CD4-positive, alpha-beta T cell treated with Interleukin-21 for 1 hour (primary cell): ENCODE measurements around the gene IGF1R.

Experiments used
- DNase-seq: peaks from one replicate; pipeline ENCODE4 v3.0.0-alpha.2; 2020

Gene IGF1R

DNA sequence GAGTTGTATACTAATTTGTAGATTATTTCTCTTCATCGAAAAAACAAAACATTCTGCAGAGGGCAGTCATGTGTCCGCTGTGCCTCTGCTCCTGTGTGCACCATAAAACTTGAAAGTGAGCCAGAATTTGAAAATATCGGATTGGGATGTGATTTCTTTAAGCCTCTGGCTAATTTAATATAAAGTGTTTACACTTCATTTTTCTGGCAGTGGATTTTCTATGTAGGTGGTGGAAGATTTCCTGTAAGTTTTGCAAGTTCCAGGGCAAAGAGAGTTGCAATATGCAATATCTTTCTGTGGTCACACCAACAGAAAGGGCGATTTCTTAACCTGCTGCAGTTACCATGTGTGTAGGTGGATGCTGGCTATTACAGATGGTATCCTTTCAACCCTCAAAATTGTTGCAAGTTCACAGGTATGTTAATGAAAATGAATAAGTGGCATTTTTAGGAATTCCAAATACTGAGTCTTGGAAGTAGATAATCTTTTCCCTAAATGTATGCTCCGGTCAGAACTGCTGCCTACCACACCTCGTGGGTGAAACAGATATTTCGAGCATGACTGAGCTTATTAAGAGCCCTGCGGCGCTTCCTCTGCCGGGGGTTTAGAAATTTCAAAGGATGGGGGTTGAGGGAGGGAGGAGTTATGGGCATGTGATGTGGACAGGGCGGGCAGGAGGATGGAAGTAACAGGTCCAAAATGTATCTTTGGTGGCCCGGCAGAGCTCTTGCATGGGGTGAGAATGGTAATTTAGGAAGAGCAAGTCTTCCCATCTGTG is 225.3 kb downstream of the IGF1R start:
- no peak for DNase-seq

DNA sequence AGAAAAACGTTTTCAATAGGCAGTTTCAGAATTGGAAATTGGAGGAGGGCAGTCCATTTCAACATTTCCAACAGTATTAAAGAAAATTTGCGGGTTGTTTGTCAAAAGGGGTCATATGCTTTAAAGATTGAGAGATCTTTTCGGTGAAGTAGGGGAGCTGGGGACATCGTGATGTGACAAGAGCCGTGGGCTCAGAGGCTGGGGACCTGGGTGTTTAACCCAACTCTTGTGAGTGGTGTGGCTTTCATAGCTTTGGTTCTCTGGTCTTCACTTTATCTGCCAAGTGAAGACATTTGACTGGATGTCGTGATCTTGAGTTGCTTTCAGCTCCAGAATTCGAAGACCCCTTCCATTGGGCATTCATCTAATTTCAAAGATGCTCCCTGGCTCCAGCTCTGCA is 226.0 kb downstream of the IGF1R start:
- no peak for DNase-seq

DNA sequence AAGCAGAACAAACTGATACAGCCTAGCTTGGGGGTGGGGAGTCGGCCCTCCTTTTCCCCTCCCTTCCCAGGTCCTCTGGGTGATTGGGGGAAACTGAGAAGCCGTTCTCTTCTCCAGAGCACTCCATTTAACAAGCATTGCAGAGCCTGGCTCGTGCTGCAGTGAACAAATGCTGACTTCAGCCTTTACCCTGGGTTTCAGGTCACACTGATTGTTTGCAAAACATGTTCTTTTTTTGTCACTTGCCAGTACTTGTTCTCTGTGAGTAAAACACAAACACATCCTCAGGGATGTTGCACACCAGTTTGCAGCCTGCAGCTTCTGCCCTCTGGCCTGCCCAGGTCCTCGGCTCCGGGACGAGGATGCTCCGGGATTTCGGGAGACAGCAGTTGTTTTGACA is 226.4 kb downstream of the IGF1R start:
- DNase-seq, result no peak

DNA sequence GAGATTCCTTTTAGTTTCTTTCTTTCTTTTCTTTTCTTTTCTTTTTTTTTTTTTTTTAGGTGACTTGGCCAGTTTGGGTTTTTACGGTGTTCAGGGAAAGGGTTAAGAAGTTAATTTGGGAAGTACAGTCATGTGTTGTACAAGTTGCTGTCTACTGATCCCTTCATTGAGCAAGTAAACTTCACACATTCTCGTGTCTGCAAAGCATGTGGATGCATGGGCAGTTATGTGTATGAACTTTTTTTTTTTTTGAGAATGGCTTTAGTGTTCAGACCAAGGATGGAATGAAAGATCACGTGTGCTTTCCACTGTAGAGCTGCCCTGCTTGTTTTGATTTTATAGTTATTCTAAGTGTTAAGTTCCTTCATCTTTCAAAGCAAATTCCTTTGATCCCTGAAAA is 227.0 kb downstream of the IGF1R start:
- DNase-seq, result no peak

DNA sequence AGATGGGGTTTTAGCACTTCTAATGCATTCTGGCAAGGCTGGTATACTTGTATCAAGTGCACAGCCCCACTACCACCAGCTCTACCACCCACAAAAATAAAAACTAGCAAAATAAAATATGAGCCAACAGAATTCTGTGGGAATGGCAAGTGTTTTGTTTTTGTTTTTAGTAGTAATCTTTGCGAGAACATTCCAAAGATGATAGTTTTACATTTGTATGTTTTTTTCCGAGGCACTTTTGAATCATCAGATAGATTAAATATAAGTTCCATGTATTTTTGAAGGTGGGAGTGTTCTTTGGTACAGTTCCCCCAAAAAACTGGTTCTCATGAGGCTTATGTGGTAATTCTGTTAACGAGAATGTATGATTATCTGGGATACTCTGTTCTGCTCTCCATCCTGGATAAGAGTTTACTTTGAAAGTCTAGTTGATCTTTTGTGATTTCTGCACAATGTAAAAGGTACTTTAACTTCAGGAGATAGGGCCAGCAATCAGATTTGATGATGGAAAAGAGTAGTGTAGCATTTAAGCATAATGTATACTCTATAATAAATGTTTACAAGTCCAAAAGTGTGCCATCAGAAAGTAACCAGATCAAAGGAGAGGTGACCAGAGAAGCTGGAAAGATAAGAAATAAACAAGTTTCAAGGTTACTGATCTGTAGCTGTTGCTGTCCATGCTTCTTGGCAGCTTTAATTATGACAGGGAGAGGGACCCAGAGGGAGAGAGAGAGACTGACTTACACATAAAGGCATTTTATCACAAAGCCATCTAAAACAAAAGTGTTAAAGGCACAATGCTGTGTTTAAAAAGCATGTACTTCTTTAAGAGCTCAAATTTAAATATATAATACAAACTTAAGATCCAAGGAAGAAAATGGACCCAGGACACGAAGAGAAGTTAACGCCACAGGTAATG is 228.4 kb downstream of the IGF1R start:
- no peak for DNase-seq

DNA sequence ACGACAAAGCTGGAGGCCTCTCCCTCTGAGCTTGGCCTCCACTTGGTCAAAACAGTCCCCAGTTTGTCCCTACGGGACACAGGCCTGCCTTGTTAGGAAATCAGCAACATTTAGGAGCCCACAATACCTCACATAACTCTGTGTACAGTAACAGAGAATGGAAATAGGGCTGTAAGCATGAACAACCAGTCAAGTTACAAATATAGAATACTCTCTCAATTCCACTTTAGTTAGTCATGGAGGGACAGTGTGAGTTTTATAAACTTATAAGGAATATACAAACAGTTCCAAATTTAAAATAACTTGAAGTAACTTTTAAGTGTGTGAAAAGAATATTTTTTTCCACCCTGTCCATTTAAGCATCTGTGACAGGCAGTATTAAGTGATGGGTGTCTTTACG is 229.8 kb downstream of the IGF1R start:
- no peak for DNase-seq

DNA sequence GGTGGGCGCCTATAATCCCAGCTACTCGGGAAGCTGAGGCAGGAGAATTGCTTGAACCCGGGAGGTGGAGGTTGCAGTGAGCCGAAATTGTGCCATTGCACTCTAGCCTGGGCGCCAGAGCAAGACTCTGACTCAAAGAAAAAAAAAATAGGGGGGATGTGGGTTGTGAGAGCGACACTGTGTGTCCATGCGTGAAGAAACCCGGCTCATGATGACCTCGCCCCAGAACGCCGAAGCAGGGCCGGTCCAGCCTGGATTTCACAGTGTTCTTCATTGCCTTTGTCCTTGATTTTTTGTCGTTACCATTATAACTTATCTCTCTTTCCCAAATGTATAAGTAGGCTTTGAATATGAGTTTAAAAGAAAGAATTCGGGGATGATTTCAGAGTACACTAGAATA is 230.5 kb downstream of the IGF1R start:
- no peak for DNase-seq

DNA sequence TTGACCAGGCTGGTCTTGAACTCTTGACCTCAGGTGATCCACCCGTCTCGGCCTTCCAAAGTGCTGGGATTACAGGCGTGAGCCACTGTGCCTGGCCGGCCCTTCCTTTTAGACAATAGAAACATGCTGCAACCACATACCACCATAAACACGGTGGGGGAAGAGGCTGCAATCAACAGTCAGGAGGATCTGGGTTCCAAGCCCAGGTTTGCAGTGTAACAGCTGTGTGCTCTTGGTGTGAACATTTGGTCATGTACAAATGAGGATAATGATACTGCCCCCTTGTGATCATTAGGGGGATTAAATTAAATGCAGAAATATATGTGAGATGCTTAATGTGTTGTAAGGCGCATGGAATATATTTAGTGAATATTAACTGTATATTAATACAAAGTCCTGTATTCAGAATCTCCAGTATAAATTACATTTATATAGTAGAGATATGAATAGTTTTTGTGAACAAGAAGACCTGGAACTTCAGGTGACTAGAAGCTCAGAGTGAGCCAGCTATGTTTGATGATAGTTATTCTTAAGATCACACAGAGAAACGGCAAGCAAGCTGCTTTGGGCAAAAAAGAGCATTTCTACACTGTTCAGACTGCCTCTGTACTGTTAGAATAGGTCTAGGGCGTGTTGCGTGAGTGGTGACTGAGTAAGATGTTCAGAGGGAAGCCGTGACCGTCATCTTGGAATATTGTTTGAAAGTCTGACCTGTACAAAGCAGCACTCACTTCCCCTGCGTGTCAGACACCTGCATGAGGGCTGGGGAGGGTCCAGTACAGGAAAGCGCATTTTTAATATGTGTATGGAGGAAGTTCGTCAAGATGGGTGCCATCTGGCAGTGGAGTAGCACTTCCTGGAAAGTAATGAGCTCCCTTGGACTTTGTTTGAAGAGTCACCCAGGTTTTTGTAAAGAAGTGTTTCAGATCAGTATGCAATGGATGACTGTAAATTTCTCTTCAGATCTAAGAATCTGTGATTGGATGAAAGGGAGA is 233.5 kb downstream of the IGF1R start:
- DNase-seq, result peak; percentile 57

DNA sequence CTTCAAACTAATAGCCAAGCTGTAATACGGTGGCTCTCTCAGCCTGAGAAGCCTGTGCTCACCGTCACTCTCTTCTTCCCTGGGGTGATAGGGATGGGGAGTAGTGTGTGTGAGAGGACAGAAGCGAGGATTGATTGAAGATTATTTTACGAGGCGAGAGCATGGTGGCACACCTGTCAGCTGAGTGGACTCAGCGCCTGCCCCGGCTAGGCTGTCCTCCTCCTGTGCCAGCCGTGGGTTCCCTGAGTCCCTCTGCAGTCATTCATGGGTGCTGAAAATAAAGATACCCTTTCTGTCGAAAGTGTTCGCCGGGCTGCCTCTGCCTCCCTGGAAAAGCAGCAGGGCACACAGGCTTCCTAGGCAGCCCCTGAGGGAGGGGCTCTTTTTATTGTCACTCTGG is 235.1 kb downstream of the IGF1R start:
- DNase-seq, result no peak

DNA sequence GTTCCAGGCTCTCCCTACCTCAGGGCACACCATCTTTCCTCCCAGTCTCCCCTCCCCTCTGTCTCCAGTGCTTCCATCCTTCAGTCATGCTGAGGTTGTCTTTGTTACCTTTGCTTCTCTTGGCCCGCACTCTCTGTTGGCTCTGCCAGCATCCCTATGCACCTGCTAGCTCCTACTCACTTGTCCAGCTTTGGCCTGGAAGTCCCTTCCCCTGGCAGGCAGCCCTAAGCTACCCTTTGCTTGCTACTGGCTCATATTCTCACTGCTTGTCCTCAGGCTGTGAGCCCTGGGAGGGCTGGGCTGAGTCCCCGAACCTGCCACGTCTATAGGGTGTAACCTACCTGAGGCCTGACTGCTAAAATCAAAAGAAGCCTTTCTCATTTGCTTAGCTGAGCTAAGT is 236.6 kb downstream of the IGF1R start:
- no peak for DNase-seq

DNA sequence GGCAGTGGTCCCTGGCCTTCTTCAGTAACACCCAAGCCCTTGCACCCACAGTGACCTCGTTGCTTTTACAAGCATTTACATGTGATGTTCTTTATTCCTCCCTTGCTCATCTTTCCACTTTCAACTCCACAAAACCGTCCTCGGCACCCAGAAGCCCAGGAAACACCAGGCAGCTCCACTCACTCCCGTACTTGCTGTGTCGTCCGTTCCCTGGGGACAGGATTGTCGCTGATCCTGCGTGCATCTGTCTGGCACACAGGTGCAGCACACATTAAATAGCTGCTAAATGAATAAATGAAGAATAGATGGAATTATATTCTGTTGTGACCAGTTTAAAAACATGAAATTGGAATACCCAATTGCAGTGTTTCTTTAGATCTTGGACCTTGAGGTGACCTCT is 239.6 kb downstream of the IGF1R start:
- DNase-seq, result no peak

DNA sequence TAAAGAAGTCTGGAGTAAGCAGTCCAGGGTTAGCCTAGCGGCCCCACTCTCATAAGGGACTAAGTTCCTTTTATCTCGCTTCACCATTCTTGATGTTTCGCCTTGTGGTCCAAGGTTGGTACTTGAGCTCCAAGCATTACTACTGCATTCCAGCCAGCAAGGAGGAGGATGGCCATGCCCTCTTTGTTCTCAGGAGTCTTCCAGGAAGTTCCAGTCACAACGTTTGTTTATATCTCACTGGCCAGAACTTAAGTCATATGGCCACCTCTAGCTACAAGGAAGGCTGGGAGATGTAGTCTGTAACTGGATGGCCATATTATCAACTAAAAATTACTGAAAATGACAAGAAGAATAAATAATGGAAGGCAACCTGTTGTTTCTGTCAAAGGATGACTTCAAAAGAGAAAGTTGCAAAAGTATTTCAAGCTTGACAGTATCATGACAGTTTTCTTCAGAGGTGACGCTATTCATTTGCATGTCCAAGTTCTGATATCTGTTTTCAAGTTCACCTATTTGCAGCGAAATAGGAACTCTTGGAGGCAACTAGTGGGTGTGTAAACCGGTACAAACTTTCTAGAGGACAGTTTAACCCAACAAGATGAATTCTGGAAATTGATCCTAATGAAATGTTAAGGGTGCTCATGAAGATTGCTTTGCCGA is 240.6 kb downstream of the IGF1R start:
- DNase-seq, result no peak

DNA sequence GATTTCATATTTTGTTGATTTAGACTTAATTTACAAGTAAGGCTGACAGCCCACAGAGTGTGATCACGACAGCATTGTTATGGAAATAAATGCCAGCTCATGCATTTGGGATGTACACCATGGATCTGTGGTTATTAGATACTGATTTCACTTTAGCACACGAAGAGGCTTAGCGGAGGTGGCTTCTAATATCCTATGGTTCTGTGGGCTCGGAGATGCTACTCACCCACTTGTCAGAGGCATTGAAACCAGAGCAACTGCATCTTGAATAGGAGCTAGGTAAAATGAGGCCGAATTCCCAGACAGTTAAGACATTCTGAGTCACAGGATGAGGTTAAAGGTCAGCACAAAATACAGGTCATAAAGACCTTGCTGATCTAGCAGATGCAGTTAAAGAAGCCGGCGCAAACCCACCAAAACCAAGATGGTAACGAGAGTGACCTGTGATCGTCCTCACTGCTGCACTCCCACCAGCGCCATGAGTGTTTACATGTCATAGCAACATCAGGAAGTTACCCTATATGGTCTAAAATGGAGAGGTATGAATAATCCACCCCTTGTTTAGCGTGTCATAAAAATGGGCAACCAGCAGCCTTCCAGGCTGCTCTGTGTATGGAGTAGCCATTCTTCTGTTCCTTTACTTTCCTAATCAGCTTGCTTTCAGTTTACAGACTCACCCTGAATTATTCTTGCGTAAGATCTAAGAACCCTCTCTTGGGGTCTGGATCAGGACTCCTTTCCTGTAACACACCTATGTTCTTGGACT is 241.8 kb downstream of the IGF1R start:
- DNase-seq, result no peak

DNA sequence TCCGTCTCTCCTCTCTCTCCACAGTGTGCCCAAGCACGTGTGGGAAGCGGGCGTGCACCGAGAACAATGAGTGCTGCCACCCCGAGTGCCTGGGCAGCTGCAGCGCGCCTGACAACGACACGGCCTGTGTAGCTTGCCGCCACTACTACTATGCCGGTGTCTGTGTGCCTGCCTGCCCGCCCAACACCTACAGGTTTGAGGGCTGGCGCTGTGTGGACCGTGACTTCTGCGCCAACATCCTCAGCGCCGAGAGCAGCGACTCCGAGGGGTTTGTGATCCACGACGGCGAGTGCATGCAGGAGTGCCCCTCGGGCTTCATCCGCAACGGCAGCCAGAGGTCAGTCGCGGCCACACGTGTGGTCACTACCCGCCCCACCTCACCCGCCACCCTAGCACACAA is 243.0 kb downstream of the IGF1R start:
- DNase-seq, result no peak

DNA sequence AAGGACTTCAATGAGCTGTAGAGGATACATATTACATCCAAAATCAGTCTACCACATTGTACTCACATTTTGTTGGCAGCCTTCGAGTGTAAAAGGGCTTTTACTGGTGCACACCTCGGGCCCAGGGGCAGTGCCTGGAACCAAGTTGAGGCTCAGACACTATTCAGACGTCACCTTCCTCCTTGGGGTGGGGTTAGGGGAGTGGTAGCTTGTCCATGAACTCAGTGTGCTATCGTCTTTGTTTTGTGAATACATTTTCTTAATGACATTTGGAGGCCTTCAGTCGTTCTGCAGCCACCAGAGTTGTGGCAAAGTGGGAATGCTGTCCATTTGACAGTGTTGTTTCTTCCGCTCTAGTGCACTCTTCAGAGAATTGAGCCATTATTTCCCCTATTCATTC is 245.1 kb downstream of the IGF1R start:
- no peak for DNase-seq

DNA sequence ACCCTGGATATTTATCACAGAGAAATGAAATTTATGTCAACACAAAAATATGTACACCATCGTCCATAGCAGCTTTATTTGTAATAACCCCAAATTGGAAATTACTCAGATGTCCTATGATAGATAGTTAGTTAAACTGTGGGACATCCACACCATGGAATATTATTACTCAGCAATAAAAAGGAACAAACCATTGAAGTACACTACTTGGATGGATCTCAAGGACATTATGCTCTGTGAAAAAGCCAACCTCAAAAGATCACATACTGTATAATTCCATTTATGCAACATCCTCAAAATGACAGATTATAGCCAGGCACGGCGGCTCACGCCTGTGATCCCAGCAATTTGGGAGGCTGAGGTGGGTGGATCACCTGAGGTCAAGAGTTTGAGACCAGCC is 246.0 kb downstream of the IGF1R start:
- DNase-seq, result no peak

DNA sequence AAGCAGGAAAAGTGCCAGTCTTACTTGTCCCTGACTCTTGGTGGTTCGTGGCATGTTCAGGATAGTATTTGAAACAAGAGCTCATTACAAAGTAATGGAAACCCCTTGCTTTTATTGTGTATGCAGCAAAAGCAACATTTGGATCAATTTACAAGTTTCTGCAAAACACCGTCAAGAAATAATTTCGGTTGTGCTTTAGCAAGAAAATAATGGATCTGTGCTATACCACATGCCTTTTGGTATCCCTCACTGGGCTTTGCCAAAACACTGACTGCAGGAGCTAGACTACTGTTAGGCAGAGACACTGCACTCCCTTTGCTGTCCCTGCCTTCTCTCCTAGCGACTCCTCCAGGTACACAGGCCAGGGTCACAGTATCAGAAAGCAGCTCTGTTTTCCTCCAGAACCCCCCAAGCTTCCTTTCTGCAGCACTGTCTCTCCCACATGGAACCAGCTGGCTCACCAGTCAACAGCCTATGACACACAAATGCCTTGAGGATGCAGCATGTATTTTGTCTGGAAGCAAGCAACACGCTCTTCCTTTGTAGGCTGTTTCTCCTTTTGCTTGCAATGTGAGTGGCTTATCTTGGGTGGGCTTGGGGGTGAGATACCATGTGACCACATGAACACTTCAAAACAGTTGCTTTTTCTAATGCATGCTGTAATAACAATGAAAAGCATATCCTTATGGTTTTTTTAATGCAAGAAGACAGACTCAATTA is 247.8 kb downstream of the IGF1R start:
- DNase-seq, result no peak

DNA sequence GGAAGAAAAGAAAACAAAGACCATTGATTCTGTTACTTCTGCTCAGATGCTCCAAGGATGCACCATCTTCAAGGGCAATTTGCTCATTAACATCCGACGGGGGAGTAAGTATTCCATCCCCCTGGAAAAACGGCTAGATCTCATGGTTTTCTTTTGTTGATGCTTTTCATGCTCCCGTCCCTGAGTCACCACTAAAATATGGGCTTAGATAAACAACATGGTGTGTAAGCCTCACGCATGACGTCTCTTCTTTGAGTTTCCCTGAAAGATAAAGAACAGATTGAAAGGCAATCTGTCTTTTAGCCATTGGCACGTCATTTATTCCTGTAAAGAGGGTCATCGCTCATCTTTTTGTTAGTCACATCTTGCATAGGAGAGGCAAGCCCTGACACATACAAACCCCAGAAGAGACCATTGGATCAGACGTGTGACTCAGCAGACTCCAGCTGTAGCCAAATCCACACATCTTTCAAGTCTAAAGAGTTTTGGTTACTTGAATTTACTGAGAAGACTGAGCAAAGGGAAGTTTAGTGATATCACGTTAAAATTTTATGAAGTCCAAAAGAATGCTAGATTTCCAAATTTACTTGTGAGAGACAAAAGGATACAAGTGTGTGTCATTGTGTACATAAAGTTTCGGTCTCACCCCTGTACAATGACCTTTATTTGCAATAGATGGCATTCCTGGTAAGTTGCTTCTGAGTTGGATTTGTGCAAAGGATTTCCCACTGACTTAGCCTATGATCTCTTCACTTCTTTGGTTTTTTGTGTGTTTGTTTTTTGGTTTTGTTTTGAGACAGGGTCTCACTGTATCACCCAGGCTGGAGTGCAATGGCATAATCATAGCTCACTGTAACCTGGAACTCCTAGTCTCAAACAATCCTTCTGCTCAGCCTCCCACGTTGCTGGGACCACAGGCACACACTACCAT is 248.7 kb downstream of the IGF1R start:
- DNase-seq, result no peak

DNA sequence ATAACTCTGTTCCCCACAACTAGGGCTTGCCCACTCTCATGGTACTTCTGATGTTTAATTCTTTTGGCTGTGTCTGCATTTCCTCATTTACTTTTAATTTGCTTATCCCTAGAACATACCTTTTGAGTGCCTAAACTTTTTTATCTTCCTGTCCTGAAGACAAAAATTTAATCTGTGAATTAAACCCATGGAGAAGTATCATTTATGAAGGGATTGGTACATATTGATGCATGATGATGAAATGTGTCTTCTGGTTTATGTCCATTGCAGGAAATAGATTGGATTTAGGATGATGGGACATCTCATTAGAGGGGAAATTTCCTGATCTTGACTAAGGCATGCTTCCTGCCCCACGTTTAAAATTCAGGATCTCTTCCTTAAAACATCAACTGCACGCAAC is 249.8 kb downstream of the IGF1R start:
- DNase-seq, result no peak
